Left hindlimb (tissue), 1 donor: ENCODE measurements around the gene RAB3IL1.
A peak's percentile ranks its signal among the peaks of the same experiment; 100 is the strongest.

Experiments
- DNase-seq: peaks from one replicate; pipeline ENCODE4 v3.0.0-alpha.2; 2018

RAB3IL1 gene

GRCh38 chr11:61918938-61919704 lies 1.8 kb upstream of the RAB3IL1 start:
- peak; percentile 37 for DNase-seq

- no peak for DNase-seq
Observed at GRCh38 chr11:61918251-61918937, 1.0 kb upstream of the RAB3IL1 start.

GRCh38 chr11:61916737-61917333 lies 531 bp downstream of the RAB3IL1 start:
- peak; percentile 58 for DNase-seq

- DNase-seq, result no peak
Observed at GRCh38 chr11:61914471-61915171, 2.7 kb downstream of the RAB3IL1 start.

- DNase-seq, result no peak
Observed at GRCh38 chr11:61913699-61914395, 3.5 kb downstream of the RAB3IL1 start.

- peak; percentile 26 for DNase-seq
Observed at GRCh38 chr11:61912991-61913698, 4.2 kb downstream of the RAB3IL1 start.

- peak; percentile 27 for DNase-seq
Observed at GRCh38 chr11:61912530-61912898, 4.9 kb downstream of the RAB3IL1 start.

GRCh38 chr11:61911701-61912529 lies 5.5 kb downstream of the RAB3IL1 start:
- DNase-seq, result peak; percentile 23

- no peak for DNase-seq
Observed at GRCh38 chr11:61911128-61911700, 6.2 kb downstream of the RAB3IL1 start.

GRCh38 chr11:61910187-61911127 lies 6.9 kb downstream of the RAB3IL1 start:
- DNase-seq, result peak; percentile 71

- peak; percentile 74 for DNase-seq
Observed at GRCh38 chr11:61908730-61909316, 8.5 kb downstream of the RAB3IL1 start.

GRCh38 chr11:61907871-61908729 lies 9.3 kb downstream of the RAB3IL1 start:
- no peak for DNase-seq

GRCh38 chr11:61907282-61907681 lies 10.1 kb downstream of the RAB3IL1 start:
- no peak for DNase-seq

- no peak for DNase-seq
Observed at GRCh38 chr11:61906522-61906909, 10.8 kb downstream of the RAB3IL1 start.

- no peak for DNase-seq
Observed at GRCh38 chr11:61905801-61906521, 11.4 kb downstream of the RAB3IL1 start.

GRCh38 chr11:61905067-61905696 lies 12.2 kb downstream of the RAB3IL1 start:
- DNase-seq, result no peak

GRCh38 chr11:61904539-61905048 lies 12.8 kb downstream of the RAB3IL1 start:
- DNase-seq, result no peak
